SKM-1 treated with dmso at 0.1 percent for 144 hours (cell line): Measurements from ENCODE around the gene EEF1G.

Experiments
- DNase-seq: peaks from one replicate; lab custom pipeline; 2025; ENCODE audit not compliant: unreplicated experiment; lab: John Stamatoyannopoulos, UW

Gene EEF1G

GRCh38 chr11:62542111-62542745, 31.5 kb downstream of the EEF1G start:
- no peak for DNase-seq

- DNase-seq, result no peak
Measured at GRCh38 chr11:62540804-62541701, 32.6 kb downstream of the EEF1G start.

DNA sequence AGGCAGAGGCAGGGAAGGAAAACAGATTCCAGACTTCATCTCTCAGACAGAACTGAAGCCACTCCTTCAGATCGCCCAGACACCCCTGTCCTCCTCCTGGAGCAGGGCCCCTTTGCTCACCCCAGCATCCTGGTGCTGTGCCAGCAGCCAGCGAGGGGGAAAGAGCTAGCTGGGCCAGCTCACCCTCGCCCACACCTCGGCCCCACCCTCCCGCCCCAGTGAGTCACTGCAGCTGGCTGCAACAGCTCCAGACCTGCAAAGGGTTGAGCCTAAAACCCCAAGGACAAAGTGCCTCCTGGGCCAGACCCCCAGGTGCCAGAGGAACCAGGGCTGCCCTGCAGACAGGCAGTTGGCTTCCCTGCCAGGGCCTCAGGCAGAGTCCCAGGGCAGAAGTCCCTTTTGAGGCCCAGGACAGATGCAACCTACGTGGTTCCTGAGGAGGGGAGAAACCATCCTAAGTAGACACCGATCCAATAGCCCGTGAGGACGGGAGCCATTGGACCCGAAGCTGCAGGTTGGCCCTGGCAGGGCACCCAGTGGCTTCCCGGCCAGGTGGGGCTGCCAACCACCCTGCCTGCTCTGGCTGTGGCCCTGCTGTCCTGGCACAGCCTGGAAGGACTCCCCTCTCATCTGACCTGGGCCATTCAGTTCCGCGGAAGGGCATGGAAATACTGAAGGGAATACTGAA, 34.3 kb downstream of the EEF1G start:
- DNase-seq, result no peak

DNA sequence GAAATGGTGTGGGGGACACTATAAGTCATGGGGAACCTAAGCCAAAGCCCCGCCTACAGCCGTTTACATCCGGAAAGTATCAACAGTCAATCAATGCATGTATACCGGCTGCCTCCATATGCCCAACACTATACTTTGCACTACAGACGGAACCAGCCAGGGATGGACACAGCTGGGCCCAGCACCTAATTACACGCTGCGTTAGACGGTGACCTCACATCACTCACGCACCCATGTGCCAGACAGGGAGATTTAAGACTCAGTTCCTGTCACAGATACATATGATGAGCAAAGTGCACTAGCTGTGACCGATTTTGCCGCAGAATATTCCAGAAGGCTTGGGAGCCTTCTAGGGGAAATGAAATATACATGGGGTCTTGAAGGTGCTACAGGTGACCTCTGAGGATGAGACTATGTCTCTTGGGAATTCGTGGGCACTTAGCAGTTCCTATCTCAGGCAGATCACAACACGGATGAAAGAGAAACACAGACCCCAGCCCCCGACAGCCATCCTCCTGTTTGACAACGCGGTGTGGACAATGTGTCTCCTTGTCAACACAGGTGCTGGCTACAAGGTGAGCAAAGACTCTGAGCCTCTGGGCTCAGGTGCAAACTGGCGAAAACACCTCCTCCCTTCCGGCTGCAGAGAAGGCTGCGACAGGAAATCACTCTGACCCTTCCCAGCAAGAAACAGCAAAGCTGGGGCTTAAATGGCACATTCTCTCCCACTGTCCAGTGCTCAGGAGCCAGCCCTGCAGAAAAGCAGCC, 35.0 kb downstream of the EEF1G start:
- no peak for DNase-seq

GRCh38 chr11:62536301-62536957, 37.3 kb downstream of the EEF1G start:
- DNase-seq, result no peak

- DNase-seq, result no peak
Measured at GRCh38 chr11:62535802-62536201, 37.9 kb downstream of the EEF1G start.

DNA sequence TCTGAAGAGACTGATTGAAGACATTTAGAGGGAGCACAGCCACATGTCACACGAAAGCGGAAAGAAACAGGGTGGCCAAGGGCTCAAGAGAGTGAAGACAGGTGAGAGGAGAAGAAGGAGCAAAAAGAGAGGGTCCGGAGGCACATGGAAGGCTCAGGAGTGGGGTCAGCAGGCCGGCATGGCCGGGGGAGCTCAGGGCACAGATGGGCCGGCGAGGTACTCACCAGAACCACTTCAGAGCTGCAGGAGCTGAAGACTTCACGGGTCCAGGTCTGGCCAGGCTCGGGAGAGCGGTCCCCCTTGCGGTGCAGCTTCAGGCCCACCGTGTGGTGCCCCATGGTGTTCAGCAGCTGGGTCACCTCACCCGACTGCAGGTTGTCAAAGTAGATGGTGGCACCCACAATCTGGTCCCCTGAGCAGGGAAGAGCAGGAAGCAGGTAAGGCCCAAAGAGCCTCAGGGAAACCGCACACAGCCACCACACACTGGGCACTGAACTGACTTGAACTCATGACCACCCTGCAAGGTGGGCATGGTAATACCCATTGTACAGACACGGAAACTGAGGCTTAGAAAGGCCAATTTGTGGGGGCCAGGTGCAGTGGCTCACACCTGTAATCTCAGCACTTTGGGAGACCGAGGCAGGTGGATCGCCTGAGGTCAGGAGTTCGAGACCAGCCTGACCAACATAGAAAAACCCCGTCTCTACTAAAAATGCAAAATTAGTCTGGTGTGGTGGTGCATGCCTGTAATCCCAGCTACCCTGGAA, 38.7 kb downstream of the EEF1G start:
- DNase-seq, result no peak

GRCh38 chr11:62532096-62532495, 41.6 kb downstream of the EEF1G start:
- DNase-seq, result no peak

GRCh38 chr11:62516736-62517371, 56.8 kb downstream of the EEF1G start:
- DNase-seq, result no peak

DNA sequence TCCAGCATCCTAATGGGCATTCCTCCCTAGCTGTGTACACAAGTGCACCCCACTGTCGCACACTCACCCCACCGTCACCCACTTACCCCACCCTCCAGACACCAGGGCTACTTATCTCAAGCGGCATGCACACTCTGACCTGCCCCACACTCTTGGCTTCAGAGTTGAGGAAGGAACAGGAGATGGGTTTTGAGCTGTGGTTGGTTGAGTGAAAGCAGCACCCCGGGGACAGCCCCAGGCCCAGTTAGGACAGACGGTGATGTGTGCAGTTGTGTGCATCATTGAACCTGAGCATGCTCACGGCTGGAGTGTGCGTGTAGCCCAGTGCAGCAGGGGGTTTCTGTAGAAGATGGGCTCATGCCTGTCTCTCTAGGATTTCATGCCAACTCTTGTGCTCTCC, 59.5 kb downstream of the EEF1G start:
- no peak for DNase-seq

- DNase-seq, result no peak
Measured at GRCh38 chr11:62513626-62514025, 60.1 kb downstream of the EEF1G start.

DNA sequence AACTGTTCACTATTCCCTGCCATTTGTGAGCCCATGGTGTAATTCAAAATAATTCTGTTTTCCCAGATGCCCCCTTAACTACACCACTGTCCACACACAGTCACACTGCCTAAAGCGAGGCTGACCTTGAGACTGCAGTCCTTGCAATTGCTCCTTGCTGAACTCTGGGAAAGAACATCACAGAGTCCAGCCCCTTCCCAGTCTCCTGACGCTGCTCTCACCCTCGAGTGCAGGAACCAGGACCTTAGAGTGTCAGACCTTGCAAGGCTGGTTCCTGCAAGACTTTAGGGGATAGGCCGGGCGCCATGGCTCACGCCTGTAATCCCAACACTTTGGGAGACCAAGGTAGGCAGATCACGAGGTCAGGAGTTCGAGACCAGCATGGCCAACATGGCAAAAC, 60.7 kb downstream of the EEF1G start:
- no peak for DNase-seq
